Measurements from ENCODE around the gene FAM24A.

FAM24A gene

GRCh38 chr10:122949296-122949695 is 38.9 kb downstream of the FAM24A start:
- Mint-ChIP-seq H3K36me3 (ENCODE audit: insufficient read depth) (peaks cover 22% of the 10 kb centered on the region), H3K27me3 (no peaks in the 10 kb centered on the region)
- ATAC-seq (replicated peaks; ENCODE audit: extremely low read depth, poor library complexity, severe bottlenecking): no peak

DNA sequence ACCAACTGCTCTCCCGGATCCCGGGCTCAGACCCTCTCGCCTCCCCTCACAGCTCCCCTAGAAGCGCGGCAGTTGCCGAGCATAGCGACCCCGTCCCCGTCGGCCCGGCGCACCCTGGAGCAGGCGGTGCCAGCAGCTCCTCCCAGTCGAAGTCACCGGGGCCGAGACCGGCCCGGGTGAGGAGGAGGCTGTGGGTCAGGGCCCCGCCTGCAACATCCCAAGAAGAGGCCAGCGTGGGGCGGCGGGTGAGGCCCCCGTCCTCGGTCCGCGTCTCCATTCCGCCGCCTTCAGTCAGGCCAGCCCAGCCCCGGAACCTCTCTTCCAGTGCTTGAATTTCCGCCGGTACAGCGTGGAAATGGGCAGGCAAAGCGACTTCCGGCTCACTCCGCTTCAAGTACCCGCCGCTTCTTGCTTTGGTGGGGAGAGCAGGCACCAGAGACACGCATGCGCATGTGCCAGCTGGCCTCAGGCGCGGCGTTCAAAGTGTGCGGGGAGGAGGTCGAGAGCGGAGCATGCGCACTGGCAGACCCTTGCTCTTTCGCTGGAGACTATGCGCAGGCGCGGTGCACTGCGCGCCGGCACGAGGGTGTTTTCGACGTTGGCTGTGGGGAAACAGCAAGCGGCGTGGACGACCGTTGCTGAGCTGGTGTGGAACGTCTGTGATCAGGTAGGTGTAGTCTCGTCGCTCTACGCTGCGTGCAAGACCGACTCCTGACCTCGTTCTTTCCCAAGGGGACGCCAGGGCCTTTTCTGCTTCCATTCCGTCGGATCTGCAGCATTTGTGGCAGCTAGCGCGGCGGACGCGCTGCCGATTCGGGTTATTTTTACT is 43.7 kb downstream of the FAM24A start, which contains the start of gene C10orf88:
Gene C10orf88, minus strand, starts transcription at position 326 of the 829 bp plus-strand sequence. Its CDS starts 49 bp downstream, at position 277.
- peak within 1 kb of the TSS; percentile 91 for H3K27ac Mint-ChIP-seq (ENCODE audit: low read depth)
- H3K4me3 Mint-ChIP-seq: peak within 1 kb of the TSS; percentile 94
- peaks cover 17% of the 10 kb centered on the region for H3K36me3 Mint-ChIP-seq (ENCODE audit: insufficient read depth)
- H3K27me3 Mint-ChIP-seq: no peaks in the 10 kb centered on the region
- H3K4me1 Mint-ChIP-seq: peaks cover 32% of the 10 kb centered on the region
- no peaks in the 10 kb centered on the region for H3K9me3 Mint-ChIP-seq
- ATAC-seq (replicated peaks; ENCODE audit: extremely low read depth, poor library complexity, severe bottlenecking): peak; percentile 99
- DNase-seq (ENCODE audit: low spot score in 2 of 2): peak; percentile 89 to 94

More at GRCh38 chr10:122949296-122949695, 38.9 kb downstream of the FAM24A start:
- no peak overlapping the region for H3K27ac Mint-ChIP-seq (ENCODE audit: low read depth)
- no peak overlapping the region for H3K4me3 Mint-ChIP-seq
- no peak for DNase-seq (ENCODE audit: low spot score in 2 of 2)
- H3K4me1 Mint-ChIP-seq: peaks cover 37% of the 10 kb centered on the region
- H3K9me3 Mint-ChIP-seq: no peaks in the 10 kb centered on the region

GRCh38 chr10:122954731-122955050 is 44.3 kb downstream of the FAM24A start:
- ATAC-seq (replicated peaks; ENCODE audit: extremely low read depth, poor library complexity, severe bottlenecking) (no peak), DNase-seq (ENCODE audit: low spot score in 2 of 2) (peak in 1 of 2 donors; percentile 9)
- Mint-ChIP-seq H3K4me3 (peak overlapping the region; percentile 94), H3K9me3 (no peaks in the 10 kb centered on the region), H3K27me3 (no peaks in the 10 kb centered on the region), H3K4me1 (peaks cover 32% of the 10 kb centered on the region), H3K27ac (ENCODE audit: low read depth) (peak overlapping the region; percentile 91), H3K36me3 (ENCODE audit: insufficient read depth) (peaks cover 14% of the 10 kb centered on the region)

- no peak for DNase-seq (ENCODE audit: low spot score in 2 of 2)
- H3K27me3 Mint-ChIP-seq: no peaks in the 10 kb centered on the region
- ATAC-seq (replicated peaks; ENCODE audit: extremely low read depth, poor library complexity, severe bottlenecking): no peak
- H3K9me3 Mint-ChIP-seq: no peaks in the 10 kb centered on the region
- peaks cover 23% of the 10 kb centered on the region for H3K4me1 Mint-ChIP-seq
- peaks cover 13% of the 10 kb centered on the region for H3K36me3 Mint-ChIP-seq (ENCODE audit: insufficient read depth)
- H3K4me3 Mint-ChIP-seq: no peak overlapping the region
- H3K27ac Mint-ChIP-seq (ENCODE audit: low read depth): no peak overlapping the region
Measured at GRCh38 chr10:122955892-122956291, 45.5 kb downstream of the FAM24A start.

- H3K9me3 Mint-ChIP-seq: no peaks in the 10 kb centered on the region
- peaks cover 12% of the 10 kb centered on the region for H3K36me3 Mint-ChIP-seq (ENCODE audit: insufficient read depth)
- no peak overlapping the region for H3K27ac Mint-ChIP-seq (ENCODE audit: low read depth)
- no peak for ATAC-seq (replicated peaks; ENCODE audit: extremely low read depth, poor library complexity, severe bottlenecking)
- DNase-seq (ENCODE audit: low spot score in 2 of 2): no peak
- peaks cover 20% of the 10 kb centered on the region for H3K4me1 Mint-ChIP-seq
- H3K4me3 Mint-ChIP-seq: no peak overlapping the region
- peaks cover 9% of the 10 kb centered on the region for H3K27me3 Mint-ChIP-seq
Measured at GRCh38 chr10:122957474-122957873, 47.1 kb downstream of the FAM24A start.

DNA sequence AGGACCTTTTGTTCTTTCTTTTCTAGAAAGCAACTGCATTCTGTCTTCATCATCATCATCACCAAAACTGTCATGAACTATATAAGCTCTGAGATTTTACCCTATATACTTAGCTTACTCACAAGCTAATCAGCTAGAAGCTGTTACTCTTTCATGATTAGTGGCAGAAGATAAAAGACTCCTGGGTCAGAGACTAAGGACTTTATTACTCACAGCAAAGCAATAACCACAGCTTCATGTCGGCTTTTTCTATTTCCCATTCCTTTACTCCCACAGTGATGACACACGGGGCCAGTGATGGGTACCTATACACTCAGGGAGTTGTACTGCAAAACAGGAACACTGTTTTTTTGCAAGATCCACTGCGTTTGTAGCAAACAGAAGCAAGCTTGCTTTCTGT is 52.0 kb downstream of the FAM24A start:
- no peak overlapping the region for H3K4me3 Mint-ChIP-seq
- H3K4me1 Mint-ChIP-seq: no peaks in the 10 kb centered on the region
- no peaks in the 10 kb centered on the region for H3K36me3 Mint-ChIP-seq (ENCODE audit: insufficient read depth)
- H3K27me3 Mint-ChIP-seq: peaks cover 51% of the 10 kb centered on the region
- DNase-seq (ENCODE audit: low spot score in 2 of 2) (no peak), ATAC-seq (replicated peaks; ENCODE audit: extremely low read depth, poor library complexity, severe bottlenecking) (no peak)
- H3K27ac Mint-ChIP-seq (ENCODE audit: low read depth): no peak overlapping the region
- H3K9me3 Mint-ChIP-seq: peaks cover 18% of the 10 kb centered on the region
